ENCODE results near the gene FAM184B. TPM values are rescaled to one million over a fixed set of nuclear protein-coding genes. Genes with fewer than 3 reads are reported as not detected.

Gene FAM184B
- polyA plus RNA-seq, 2 of the 4 experiments (the other 2 are of a cell fraction), result not detected

DNA sequence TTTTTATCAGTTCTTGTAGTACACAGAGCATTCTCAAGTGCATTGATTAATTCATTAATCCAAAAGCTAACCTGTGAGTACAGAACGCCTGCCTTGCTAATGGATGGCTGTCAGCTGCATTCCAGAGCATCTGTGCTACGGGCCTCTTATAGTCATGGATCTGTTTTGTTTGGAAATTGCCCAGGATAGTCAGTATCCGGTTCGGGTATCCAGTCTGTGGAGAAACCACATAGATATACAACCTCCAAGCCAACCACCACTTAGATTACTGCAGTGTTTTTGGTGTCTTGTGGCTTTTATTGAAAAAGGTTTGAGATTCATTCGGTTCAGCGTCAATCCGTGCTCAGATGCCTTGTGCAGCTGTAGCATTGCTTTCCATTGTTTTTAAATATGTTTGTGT lies 200.5 kb downstream of the FAM184B start:
- no peak overlapping the region for H3K4me3 ChIP-seq
- DNase-seq (ENCODE audit: low read depth in 1 of 2, low spot score in 1 of 2) (no peak), ATAC-seq (no peak), FAIRE-seq (no peak)
- H3K27ac ChIP-seq, result no peak overlapping the region
- POLR2A ChIA-PET, result no interaction called here
- CTCF ChIA-PET, result no interaction called here
- WGBS (ENCODE audit: missing lambda C conversion rate), result 82% methylated on average over 7 of the region's 7 CpGs
- H3K4me2 ChIP-seq, result no peak overlapping the region
- TF ChIP-seq, protein P1, sequence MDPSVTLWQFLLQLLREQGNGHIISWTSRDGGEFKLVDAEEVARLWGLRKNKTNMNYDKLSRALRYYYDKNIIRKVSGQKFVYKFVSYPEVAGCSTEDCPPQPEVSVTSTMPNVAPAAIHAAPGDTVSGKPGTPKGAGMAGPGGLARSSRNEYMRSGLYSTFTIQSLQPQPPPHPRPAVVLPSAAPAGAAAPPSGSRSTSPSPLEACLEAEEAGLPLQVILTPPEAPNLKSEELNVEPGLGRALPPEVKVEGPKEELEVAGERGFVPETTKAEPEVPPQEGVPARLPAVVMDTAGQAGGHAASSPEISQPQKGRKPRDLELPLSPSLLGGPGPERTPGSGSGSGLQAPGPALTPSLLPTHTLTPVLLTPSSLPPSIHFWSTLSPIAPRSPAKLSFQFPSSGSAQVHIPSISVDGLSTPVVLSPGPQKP (IDR thresholded peaks at IDR 0.05; ENCODE audit: low read depth, low read length), result no peak
- TF ChIP-seq ZFP36 (IDR thresholded peaks at IDR 0.05; ENCODE audit: borderline replicate concordance, partially characterized antibody) (no peak), ZNF302 (CRISPR knock-in tag; IDR thresholded peaks at IDR 0.05) (no peak), KDM5A (IDR thresholded peaks at IDR 0.05) (no peak), ESRRA (IDR thresholded peaks at IDR 0.05; ENCODE audit: borderline replicate concordance, low read length) (no peak), ZC3H11A (IDR thresholded peaks at IDR 0.05) (no peak), RNF2 (IDR thresholded peaks at IDR 0.05; ENCODE audit: borderline replicate concordance, low read depth) (no peak), CBX8 (IDR thresholded peaks at IDR 0.05) (no peak), POLR2AphosphoS2 (conservative IDR thresholded peaks at IDR 0.05; ENCODE audit: low read length) (no peak), MAZ (IDR thresholded peaks at IDR 0.05; ENCODE audit: borderline replicate concordance, low read depth, low read length) (no peak), KDM1A (IDR thresholded peaks at IDR 0.05; ENCODE audit: low read depth) (no peak), GATA3 (IDR thresholded peaks at IDR 0.05; ENCODE audit: borderline replicate concordance) (no peak), RAD21 (conservative IDR thresholded peaks at IDR 0.05 in 1 of 2, IDR thresholded peaks at IDR 0.05 in 1 of 2) (no peak)
- TF ChIP-seq, protein P2, sequence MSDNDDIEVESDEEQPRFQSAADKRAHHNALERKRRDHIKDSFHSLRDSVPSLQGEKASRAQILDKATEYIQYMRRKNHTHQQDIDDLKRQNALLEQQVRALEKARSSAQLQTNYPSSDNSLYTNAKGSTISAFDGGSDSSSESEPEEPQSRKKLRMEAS (IDR thresholded peaks at IDR 0.05), result no peak
- TF ChIP-seq, protein P3, sequence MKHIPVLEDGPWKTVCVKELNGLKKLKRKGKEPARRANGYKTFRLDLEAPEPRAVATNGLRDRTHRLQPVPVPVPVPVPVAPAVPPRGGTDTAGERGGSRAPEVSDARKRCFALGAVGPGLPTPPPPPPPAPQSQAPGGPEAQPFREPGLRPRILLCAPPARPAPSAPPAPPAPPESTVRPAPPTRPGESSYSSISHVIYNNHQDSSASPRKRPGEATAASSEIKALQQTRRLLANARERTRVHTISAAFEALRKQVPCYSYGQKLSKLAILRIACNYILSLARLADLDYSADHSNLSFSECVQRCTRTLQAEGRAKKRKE (CRISPR knock-in tag; IDR thresholded peaks at IDR 0.05; ENCODE audit: low read depth), result no peak
- TF ChIP-seq, protein P4, sequence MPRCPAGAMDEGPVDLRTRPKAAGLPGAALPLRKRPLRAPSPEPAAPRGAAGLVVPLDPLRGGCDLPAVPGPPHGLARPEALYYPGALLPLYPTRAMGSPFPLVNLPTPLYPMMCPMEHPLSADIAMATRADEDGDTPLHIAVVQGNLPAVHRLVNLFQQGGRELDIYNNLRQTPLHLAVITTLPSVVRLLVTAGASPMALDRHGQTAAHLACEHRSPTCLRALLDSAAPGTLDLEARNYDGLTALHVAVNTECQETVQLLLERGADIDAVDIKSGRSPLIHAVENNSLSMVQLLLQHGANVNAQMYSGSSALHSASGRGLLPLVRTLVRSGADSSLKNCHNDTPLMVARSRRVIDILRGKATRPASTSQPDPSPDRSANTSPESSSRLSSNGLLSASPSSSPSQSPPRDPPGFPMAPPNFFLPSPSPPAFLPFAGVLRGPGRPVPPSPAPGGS (IDR thresholded peaks at IDR 0.05), result no peak
- no peaks in the 10 kb centered on the region for H3K9me3 ChIP-seq
- peaks cover 6% of the 10 kb centered on the region; the same call in 1 of the 3 replicates for H3K4me1 ChIP-seq

Other genes with a start within 250 kb of the FAM184B start
- gene LAP3, start 204.4 kb downstream of the FAM184B start, polyA plus RNA-seq (2011; rRNA removed), result 39.6 and 46.2 TPM in 2 replicates
- gene LAP3, start 204.4 kb downstream of the FAM184B start, polyA plus RNA-seq (2017; fragmentation: RNase III; extraction: RNeasy Plus Mini Kit Qiagen cat#74134 plus additional on column Dnase treatment), result 38.6 to 45.9 TPM (median 39.4 TPM) in 3 replicates
- gene MED28, start 167.0 kb downstream of the FAM184B start, polyA plus RNA-seq (2011; rRNA removed), result 13.0 and 15.5 TPM in 2 replicates
- 27.7 to 30.8 TPM (median 28.4 TPM) in 3 replicates for gene MED28, start 167.0 kb downstream of the FAM184B start, polyA plus RNA-seq (2017; fragmentation: RNase III; extraction: RNeasy Plus Mini Kit Qiagen cat#74134 plus additional on column Dnase treatment)
- gene DCAF16, start 29.1 kb upstream of the FAM184B start, polyA plus RNA-seq (2011; rRNA removed), result 12.9 and 13.3 TPM in 2 replicates
- 6.3 to 7.9 TPM (median 6.8 TPM) in 3 replicates for gene DCAF16, start 29.1 kb upstream of the FAM184B start, polyA plus RNA-seq (2017; fragmentation: RNase III; extraction: RNeasy Plus Mini Kit Qiagen cat#74134 plus additional on column Dnase treatment)
- gene NCAPG, start 29.4 kb upstream of the FAM184B start, polyA plus RNA-seq (2011; rRNA removed), result 22.3 and 36.4 TPM in 2 replicates
- gene NCAPG, start 29.4 kb upstream of the FAM184B start, polyA plus RNA-seq (2017; fragmentation: RNase III; extraction: RNeasy Plus Mini Kit Qiagen cat#74134 plus additional on column Dnase treatment), result 23.7 to 27.5 TPM (median 23.9 TPM) in 3 replicates
- 7.5 and 9.7 TPM in 2 replicates for gene LCORL, start 240.1 kb upstream of the FAM184B start, polyA plus RNA-seq (2011; rRNA removed)
- 4.6 to 6.4 TPM (median 4.8 TPM) in 3 replicates for gene LCORL, start 240.1 kb upstream of the FAM184B start, polyA plus RNA-seq (2017; fragmentation: RNase III; extraction: RNeasy Plus Mini Kit Qiagen cat#74134 plus additional on column Dnase treatment)